Stimulated activated CD4-positive, alpha-beta T cell treated with anti-CD3 and anti-CD28 coated beads, TNF-alpha, amount 100 ng/mL, for 4 hours (primary cell): ENCODE results near the gene EIF5A2.
"Not testable (repeated sequence)": the region's sequence is repeated elsewhere in the genome, so short reads cannot be mapped to it uniquely, and the experiment has no call there.

Experiments
- DNase-seq, 3 experiments: peaks; one replicate each; pipeline ENCODE4 v3.0.0-alpha.2; 2020; ENCODE audit warnings: low read depth in 3 of 3

EIF5A2 gene

GRCh38 chr3:170908235-170909116 is at the start of gene EIF5A2:
TSS of gene EIF5A2 (minus strand) at chr3:170908637. CDS start at chr3:170907806, 831 bp downstream.
- peak; percentile 89 to 95 (median 93) for DNase-seq

- DNase-seq, result no peak
These were observed 48.2 kb upstream of the EIF5A2 start for GRCh38 chr3:170956647-170957046.

GRCh38 chr3:170953736-170954135 is 45.3 kb upstream of the EIF5A2 start:
- DNase-seq, result no peak

- no peak for DNase-seq
These were observed 44.8 kb upstream of the EIF5A2 start for GRCh38 chr3:170953229-170953628.

- DNase-seq, result no peak
These were observed 40.8 kb upstream of the EIF5A2 start for GRCh38 chr3:170949211-170949610.

- DNase-seq, result no peak
These were observed 38.8 kb upstream of the EIF5A2 start for GRCh38 chr3:170947018-170947769.

- no peak for DNase-seq
These were observed 33.6 kb upstream of the EIF5A2 start for GRCh38 chr3:170942011-170942410.

GRCh38 chr3:170941551-170941950 is 33.1 kb upstream of the EIF5A2 start:
- DNase-seq, result no peak

GRCh38 chr3:170933039-170933438 is 24.6 kb upstream of the EIF5A2 start:
- not testable (repeated sequence) for DNase-seq

GRCh38 chr3:170923553-170923952 is 15.1 kb upstream of the EIF5A2 start:
- not testable (repeated sequence) for DNase-seq

- no peak for DNase-seq
These were observed 10.3 kb upstream of the EIF5A2 start for GRCh38 chr3:170918715-170919114.

- DNase-seq, result no peak
These were observed 6.3 kb upstream of the EIF5A2 start for GRCh38 chr3:170914690-170915089.

GRCh38 chr3:170914212-170914611 is 5.8 kb upstream of the EIF5A2 start:
- no peak for DNase-seq

GRCh38 chr3:170911051-170911450 is 2.6 kb upstream of the EIF5A2 start:
- DNase-seq, result no peak

GRCh38 chr3:170910542-170910941 is 2.1 kb upstream of the EIF5A2 start:
- DNase-seq, result no peak

- DNase-seq, result no peak
These were observed 879 bp upstream of the EIF5A2 start for GRCh38 chr3:170909129-170909903.

- no peak for DNase-seq
These were observed 701 bp downstream of the EIF5A2 start for GRCh38 chr3:170907637-170908234.

GRCh38 chr3:170905862-170906261 is 2.6 kb downstream of the EIF5A2 start:
- no peak for DNase-seq

GRCh38 chr3:170903123-170903522 is 5.3 kb downstream of the EIF5A2 start:
- no peak for DNase-seq

GRCh38 chr3:170899455-170899854 is 9.0 kb downstream of the EIF5A2 start:
- DNase-seq, result no peak

- no peak for DNase-seq
These were observed 10.5 kb downstream of the EIF5A2 start for GRCh38 chr3:170897978-170898377.

GRCh38 chr3:170897199-170897598 is 11.2 kb downstream of the EIF5A2 start:
- not testable (repeated sequence) for DNase-seq
